HG03521 (cell line): ENCODE data around the gene CPXM1.
"Not testable (repeated sequence)": the region's sequence is repeated elsewhere in the genome, so short reads cannot be mapped to it uniquely, and the experiment has no call there.

Experiments
- ATAC-seq: cut with Tn5 transposase; IDR thresholded peaks from one replicate; pipeline ENCODE4 v1.9.1; 2021; ENCODE audit warnings: mild to moderate bottlenecking, moderate library complexity; ENCODE audit not compliant: unreplicated experiment

CPXM1 gene

DNA sequence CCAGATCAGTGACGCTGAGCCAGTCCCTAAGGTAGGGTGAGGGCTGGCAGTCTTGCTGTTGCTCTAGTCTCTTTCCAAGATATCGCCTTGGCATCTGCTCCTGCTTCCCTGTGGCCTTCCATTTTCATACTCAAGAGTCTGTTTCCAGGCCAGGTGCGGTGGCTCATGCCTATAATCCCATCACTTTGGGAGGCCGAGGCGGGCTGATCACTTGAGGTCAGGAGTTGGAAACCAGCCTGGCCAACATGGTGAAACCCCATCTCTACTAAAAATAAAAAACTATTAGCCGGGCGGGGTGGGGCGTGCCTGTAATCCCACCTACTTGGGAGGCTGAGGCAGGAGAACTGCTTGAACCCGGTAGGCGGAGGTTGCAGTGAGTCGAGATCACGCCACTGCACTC, 30.3 kb downstream of the CPXM1 start:
- ATAC-seq = not testable (repeated sequence)

DNA sequence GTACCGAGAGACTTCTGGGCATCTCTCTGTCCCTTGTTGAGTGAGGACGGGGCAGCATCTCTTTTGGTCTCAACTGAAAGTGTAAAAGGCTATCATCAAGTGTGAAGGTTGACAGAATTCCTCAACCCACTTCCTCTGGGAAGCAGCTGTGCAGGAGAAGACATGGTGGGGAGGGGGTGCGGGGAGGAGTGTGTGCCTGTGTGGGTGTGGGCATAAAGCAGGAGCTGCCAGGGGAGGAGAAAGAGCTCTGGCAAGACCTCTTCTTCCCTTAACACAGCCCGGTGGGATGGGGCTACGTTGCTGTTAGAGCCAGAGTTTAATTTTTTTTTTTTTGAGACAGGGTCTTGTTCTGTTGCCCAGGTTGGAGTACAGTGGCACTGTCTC, 31.8 kb downstream of the CPXM1 start:
- ATAC-seq = no peak

DNA sequence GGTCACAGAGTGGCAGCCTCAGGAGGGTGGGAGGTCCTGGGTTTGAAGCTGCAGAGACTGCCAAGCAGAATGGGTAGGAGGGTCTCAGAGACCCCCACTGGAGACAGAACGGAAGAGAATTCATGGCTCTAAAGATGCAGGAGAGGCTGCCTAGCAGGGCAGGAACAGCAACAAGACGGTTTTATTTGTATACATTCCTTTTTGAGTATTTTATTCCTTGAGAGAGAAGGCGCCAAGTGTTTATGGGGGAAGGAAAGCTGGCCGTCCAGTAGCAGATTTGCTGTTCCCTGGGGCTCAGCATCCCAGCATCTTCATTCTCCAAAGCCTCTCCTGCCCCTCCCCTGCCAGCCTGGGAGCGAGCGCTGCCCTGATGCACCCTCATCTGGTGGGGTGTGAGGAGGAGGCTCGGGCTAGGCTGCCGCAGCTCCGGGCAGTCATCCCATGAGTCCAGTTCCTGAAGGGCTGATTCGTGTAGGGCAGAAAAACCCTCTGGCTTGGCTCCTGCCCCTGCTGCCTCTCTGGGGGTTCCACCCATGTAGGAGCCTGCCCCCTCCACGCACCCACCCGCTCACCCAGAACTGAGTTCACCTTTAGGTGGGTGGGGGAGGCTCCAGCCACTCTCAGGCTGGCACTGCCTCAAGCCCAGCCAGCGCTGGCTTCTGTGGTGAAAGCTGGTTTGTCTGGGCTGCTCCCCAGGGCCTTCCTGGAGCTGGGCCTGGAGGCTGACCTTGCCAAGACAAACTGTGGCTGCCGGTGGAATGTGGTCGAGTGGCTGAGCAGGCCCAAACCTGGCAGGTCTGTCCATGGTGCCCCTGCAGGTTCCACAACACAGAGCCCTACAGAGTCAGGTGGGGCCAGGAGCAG, 32.4 kb downstream of the CPXM1 start:
- no peak for ATAC-seq

DNA sequence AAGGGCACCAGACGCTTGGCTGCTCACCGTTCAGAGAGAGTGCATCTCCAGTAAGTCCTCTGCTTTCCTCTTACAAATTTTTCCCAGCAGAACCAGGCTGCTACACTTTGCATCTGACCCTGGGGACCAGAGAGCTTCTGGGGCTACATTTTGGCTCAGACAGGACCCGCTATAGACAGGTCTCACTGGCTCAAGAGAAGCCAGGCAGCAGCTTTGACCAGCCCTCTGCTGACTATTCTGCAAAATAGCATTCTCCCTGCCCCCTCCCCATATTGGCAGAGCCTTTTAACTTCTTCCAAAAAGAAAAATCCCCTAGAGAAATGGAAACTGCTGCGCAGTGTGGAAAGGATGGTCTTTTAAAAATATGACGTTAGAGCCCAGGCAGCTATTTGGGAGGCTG, 37.2 kb downstream of the CPXM1 start:
- ATAC-seq = no peak

DNA sequence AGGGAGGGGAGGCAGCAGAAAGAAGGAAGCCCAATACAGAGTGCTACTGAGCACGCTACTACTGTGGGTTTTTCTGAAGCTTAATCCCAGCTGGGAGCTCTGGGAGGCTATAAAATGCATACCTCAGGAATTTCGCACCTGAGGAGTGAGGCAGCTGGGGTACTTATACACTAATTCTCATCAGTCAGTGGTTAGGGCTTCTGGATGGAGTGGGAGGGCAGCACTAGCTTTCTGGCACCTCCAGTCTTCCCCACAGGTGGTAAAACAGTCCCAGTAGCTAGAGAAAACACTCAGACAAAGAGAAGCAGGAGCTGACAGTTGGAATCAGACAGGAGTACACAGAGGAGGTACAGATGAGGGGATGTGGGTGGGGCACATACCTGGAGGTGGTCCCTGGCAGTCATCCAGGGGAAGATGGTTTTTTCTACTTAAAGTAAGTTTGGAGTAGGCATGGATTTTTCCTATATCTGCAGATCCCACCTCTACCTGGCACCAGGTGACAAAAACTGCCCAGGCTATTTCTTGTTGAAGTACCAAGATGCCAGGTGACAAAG, 37.8 kb downstream of the CPXM1 start:
- no peak for ATAC-seq

DNA sequence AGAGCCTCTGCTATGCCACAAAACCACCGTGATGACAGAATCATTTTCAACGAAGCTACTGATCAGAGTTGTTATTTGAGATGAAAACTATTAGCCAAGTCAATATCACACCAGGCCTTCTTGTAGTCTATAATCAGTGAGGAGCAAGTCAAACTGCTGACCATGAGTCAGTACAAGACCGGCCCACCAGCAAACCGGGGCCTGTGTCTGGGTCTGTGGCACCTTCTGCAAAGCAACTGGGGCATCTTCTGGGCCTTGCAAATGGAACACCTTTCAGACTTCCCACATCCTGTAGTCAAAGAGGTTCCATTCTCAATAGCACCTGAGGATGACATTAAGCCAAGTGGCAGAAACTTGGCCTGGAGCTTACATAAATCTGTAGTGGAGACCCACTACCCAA, 38.5 kb downstream of the CPXM1 start:
- ATAC-seq = no peak

DNA sequence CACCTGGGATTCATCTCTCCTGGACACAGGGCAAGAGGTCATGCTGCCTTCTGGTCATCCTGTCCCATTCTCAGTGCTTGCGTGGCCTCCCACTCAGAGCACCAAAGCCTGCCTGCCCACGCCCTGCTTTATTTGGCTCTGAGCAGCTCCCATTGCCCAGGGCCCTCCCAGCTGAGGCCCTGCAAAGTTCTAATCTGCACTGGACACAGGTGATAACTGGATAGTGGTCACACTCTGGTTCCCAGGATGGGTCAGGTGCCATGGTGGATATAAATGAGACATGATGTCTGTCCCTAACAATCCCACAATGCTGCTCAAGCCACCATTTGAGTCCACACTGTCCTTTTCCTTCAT, 39.5 kb downstream of the CPXM1 start:
- no peak for ATAC-seq

DNA sequence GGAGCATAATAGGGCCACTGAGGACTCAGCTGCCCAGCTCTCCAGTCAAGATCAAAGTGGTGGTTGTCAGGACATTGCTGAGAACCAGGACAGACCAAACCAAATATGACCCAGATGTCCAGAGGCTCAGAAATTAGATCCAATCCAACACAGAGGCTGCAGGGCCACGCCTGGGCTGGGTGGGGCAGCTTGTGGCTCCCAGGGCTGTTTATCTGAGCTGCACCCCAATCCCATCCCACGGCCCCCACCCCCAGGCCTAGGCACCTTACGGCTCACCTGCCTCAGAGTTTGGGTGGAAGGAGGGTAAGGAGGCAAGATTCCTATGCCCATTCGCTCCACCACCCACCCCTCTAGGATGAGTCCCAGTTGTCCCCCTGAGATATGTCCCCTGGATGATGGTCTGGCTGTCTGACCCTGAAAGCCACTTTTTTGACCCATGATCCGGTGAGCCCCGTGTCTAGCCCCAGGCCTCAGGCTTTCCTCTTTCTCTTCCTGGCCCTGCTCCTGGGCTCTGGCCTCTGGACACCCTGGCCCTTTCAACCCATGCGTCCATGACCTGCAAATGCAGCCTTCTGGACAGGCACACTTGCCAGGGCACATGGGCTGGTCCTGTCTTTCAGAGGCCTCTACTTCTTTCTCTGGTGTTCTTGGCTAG, 40.0 kb downstream of the CPXM1 start:
- no peak for ATAC-seq

DNA sequence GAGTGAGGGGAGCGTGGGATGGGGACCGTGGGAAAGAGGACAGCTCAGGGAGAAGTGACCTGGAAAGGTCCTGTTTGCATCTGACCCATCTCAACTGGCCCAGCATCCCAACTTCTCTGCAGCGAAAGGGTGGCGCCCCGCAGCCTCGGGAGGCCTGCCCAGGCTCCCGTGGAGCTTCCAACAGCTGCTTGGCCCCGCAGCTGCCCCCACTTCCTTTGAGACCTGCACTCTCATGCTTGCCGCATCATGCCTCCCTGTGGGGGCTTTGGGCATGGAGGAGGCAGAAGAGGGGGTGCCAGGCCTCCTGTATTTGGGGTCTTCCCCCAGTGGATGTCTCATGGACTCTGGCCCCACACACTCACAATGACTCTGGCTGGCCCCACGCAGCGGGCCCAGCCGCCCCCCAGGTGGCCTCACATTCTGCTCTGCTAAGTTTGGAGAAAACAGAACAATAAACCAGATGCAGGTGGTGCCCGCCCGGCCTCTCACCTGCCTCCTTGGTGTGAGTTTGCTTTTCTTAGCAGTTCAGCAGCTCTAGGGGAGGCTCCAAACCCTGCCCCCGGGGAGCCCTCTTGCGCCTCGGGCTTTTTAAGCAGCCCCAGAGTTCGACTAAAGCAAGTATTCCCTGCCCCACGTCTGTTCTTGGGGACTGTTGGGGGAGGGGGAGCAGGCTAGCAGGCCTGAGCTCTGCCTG, 40.7 kb downstream of the CPXM1 start:
- no peak for ATAC-seq

DNA sequence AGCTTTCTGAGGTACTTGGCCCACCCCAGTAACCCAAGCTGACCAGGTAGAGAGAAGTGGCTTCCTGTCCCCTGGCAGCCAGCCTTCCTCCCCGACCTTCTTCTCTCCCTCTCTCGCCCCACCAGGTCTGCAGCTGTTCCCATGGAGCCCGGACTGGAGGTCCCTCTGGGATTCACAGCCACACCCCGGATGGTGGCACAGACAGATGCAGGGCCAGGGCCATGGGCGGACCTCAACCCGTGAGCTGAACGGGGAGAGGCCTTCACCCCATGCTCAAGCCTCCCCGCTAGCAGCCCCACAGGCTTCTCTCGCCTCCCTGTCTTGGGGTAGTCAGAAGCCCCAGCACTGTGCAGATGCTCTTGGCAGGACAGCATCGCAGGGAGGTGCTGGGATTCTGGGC, 41.3 kb downstream of the CPXM1 start:
- no peak for ATAC-seq

DNA sequence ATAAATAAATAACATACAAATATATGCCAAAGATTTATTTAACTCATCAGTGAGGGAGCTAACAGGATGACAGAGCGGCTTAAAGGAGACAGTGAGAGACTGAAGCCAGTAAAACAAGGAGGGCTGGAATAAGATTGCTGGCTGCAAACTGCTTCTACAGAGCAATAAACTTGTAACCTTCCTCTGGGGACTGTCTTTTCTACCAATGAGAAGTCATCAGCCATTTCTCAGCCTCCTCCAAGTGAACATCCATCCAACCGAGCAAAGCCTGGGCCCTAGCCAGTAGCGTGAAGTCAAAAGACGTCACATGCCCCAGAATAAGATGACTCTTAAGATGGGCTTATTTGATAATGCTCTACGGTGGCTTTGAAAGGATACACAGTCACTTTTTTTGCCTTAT, 42.5 kb downstream of the CPXM1 start:
- ATAC-seq = no peak

DNA sequence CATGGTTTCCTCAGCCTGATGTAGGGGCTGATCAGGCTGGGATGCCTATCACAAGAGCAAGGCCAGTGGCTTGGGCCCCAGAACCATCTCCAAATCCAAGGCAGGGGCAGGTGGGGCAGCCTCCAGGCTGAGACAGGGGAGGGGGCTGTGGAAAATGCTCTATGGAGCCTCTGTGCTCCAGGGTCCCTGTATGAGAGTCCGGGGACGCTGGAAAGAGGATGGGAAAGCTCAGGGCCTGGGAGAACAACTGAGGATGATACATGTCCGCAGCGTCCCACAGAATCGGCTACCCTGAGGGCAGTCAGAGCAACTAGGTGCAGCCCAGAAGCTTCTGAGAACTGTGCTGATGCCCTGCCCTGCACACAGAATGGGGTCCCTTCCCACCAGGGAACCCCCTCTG, 43.4 kb downstream of the CPXM1 start:
- ATAC-seq = no peak

DNA sequence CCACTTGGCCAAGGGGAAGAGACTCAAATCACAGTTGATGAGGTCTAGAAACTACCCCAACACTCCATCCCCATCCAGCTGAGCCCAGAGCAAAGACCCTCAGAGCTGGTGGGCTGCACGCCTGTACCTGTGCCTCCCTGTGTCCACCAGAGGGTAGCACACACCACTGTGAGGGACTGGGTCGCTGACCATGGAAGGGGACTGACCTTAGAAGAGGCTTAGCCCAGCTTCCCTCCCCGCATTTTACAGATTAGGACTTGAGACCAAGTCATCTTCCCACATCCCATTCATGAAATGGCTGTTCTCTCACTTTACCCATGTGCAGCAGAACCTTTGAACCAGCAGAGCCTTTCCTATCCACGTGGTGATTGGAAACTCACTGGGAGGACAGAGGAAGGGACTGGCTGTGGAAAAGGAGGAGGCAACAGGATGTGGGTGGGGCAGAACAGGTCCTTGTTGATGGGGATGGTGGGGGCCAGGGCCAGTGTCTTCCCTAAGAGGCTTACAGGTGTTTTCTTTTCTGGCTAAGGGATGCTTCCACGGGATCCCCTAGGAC, 44.3 kb downstream of the CPXM1 start:
- ATAC-seq = no peak

DNA sequence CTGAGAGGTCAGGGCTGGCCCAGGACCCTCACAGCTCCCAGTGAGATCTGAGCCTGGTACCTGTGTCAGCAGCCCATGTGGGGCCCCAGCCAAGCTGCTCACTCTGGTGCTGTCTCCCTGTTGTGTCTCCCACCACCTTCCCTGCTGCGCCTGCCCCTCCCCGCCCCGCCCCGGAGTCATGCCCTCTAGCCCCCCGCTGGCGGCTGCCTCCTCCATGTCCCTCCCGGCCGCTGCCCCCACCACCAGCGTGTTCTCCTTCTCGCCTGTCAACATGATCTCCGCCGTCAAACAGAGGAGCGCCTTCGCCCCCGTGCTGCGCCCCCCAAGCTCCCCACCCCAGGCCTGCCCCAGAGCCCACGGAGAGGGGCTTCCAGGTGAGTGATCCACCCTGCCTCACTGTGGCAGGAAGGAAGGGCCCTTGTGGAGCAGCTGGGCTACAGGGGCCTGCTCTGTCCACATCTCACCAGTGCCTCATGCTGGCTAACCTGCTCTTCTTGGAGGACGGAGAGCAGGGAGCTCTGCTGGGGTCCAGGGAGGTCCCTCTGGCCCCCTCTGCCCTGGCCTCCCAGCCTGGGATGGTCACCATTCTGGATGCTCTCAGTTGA, 44.9 kb downstream of the CPXM1 start:
- no peak for ATAC-seq

DNA sequence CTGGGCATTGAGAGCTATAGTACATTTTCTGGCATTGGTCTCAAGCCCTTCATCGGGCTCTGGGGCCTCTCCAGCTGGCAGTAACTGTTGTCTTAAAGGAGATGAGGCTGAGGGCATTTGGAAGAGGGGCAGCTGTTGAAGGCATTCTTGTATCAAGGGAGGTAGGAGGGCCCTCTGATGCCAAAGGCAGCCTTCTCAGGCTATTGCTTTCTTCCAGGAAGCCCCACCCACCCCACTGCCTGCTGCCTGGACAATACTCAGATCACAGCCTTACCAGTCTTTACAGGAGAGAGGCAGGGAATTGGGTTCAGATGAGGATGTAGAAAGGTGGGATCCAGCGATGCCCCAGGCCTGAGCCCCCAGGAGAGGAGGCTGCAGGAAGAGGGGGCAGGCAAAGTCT, 46.0 kb downstream of the CPXM1 start:
- ATAC-seq = no peak

DNA sequence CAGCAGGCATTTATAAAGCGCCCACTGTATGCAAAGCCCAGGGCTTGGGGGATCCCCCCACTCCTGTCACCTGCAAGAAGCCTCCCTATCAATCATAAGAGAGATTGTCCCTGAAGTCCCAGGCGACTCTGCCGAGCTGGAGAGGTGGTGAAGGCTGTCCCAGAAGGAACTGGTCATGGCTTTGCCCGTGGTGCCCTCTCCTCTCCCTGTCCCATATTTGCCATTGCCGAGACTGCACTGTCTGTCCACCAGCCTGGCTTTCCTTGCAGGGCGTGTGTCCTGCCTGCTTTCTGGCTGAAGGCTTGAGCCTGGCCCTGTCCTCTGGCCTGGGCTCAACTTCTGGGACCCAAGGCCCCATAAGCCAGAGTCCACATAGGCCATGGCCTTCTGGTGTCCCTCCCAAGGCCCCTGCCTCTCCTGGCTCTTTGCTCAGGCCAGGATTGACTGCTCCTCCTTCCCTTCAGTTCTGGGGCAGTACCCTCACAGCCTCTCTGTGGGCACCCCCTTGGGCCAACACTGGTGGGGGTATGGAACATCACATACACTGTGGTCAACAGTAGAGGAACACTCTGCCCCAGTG, 46.9 kb downstream of the CPXM1 start:
- ATAC-seq = no peak

DNA sequence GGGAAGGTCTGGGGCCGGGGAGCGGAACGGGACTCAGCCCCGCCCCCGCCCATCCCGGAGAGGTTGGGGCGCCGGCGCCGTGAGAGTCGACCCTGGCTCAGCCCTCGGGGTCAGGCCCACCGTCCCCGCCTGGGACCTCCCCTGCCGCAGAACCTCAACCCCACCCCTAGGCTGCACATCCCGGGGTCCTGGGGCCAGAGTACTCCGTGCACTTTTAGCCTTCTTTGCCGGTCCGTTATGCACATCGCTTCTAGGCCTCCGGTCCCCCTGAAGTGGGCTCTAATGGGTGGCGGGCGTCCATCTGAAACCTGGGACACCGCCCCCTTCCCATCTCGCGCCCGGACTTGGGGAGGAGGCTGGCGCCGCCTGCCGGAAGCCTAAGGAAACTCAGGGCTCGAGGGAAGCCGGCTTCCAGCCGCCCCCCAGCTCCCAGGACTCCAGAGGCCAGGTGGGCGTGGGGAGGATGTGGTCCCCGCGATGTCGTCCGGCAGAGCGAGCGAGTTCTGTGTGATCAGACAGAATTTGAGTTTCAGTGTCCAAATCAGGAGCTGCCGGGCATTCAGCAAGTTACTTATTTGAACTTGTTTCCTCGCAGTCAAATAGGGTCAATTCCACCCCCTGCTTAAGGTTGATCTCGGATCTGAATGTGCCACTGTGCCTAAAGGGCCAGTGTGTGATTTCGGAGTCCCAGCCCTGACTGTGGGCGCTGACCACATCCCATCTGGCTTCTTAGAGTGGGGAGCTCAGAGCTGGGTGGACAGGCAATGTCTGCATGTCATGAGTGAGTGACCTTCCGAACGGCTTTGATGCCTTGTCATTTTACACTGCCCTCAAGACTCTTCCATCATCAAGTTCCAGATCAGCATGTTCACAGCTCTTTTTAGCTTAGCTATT, 47.6 kb downstream of the CPXM1 start:
- no peak for ATAC-seq

DNA sequence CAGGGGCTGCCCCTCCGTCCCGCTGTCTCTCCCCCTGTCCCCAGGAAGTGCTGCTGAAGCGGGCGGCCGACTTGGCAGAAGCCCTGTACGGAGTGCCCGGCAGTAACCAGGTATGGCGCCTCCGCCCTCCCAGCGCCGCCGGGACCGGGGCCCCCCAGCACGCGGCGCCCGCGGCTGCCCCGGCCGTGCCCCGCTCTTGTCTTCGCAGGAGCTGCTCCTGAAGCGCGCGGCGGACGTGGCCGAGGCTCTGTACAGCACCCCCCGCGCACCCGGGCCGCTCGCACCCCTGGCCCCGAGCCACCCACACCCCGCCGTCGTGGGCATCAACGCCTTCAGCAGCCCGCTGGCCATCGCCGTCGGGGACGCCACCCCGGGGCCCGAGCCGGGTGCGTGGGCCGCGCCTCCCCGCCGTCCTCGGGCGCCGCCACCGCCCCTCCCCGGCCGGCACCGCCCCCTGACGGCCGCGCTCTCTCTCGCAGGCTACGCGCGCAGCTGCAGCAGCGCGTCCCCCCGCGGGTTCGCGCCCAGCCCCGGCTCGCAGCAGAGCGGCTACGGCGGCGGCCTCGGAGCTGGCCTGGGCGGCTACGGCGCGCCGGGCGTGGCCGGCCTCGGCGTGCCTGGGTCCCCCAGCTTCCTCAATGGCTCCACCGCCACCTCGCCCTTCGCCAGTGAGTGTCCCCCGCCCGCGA, 48.4 kb downstream of the CPXM1 start:
- ATAC-seq = no peak

DNA sequence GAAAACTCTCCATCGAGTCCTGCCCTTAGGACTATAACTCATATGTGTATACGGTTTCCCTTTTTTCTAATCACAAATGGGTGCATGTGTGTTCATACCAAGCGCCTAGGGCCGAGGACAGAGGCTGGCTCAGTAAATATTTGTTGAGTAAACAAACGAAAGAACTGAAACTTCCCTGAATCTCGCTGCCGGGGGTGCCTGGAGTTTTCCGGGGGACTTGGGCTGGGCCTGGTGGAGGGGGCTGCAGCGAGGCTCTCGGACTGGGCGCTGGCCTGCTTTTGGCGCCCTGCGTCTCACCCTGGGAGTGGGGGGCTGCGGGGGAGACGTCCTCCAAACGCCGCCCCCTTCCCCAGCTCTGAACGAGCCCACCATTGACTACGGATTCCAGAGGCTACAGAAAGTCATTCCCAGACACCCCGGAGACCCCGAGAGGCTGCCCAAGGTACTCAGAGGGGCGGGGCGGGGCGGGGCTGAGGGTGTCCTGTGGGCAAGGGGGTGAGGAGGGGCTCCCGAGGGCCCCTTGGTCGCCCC, 49.0 kb downstream of the CPXM1 start:
- ATAC-seq = no peak
